Brain microvascular endothelial cell (primary cell): Measurements from ENCODE around the gene ZBTB7C.
A peak's percentile ranks its signal among the peaks of the same experiment; 100 is the strongest.

Experiments
- DNase-seq: peaks from one replicate; pipeline ENCODE4 v3.0.0-alpha.2; 2020
- H3K27ac ChIP-seq: fragments of 250-450 bp; sonication (Bioruptor Pico); 2 replicates; pipeline ENCODE4 v1.5.1; 2020; ENCODE audit warnings: mild to moderate bottlenecking, moderate library complexity
- H3K27me3 ChIP-seq: fragments of 250-450 bp; sonication (Bioruptor Pico); replicated peaks from 2 replicates; pipeline ENCODE4 v1.5.1; 2020; ENCODE audit warnings: mild to moderate bottlenecking
- H3K36me3 ChIP-seq: fragments of 250-450 bp; sonication (Bioruptor Pico); replicated peaks from 2 replicates; pipeline ENCODE4 v1.5.1; 2020; ENCODE audit warnings: mild to moderate bottlenecking
- H3K4me3 ChIP-seq: 2 replicates; pipeline ENCODE4 v1.5.1; 2011; ENCODE audit warnings: low read depth, mild to moderate bottlenecking, control low read depth, low read length, moderate library complexity
- in situ Hi-C: cut with HindIII; loops from 2 replicates; pipeline ENCODE4 v1.10.0; 2017; ENCODE audit warnings: low sequenced_read_pairs, low pct_ligation_motif_present
- TF ChIP-seq, protein P1 (sequence below): IDR thresholded peaks from 2 replicates; pipeline ENCODE4 v1.5.1; 2011; ENCODE audit warnings: low read depth, mild to moderate bottlenecking, moderate library complexity, low read length, control low read depth, inconsistent platforms; ENCODE audit errors: missing control alignments

ZBTB7C gene

DNA sequence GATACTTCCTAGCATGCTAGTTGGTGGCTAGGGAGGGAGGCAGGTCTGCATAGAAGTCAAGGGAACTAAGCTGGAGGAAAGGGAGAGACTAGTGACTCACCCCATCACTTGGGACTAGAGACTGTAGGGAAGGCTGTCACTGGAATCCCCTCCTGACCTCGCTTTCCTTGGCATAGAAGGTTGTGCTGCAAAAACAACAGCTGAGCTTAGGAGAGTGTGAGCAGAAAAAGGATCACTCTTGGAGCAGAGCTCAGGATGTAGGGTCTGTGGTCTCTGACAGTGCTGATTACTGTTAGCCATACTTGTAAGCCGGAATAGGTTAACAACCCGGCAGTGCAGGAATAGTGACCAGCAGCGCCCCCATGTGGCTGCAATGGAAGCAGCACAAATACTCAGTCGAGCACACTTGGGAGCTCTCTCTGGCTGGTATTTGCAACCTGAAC, 411.8 kb downstream of the ZBTB7C start:
- TF ChIP-seq, protein P1, sequence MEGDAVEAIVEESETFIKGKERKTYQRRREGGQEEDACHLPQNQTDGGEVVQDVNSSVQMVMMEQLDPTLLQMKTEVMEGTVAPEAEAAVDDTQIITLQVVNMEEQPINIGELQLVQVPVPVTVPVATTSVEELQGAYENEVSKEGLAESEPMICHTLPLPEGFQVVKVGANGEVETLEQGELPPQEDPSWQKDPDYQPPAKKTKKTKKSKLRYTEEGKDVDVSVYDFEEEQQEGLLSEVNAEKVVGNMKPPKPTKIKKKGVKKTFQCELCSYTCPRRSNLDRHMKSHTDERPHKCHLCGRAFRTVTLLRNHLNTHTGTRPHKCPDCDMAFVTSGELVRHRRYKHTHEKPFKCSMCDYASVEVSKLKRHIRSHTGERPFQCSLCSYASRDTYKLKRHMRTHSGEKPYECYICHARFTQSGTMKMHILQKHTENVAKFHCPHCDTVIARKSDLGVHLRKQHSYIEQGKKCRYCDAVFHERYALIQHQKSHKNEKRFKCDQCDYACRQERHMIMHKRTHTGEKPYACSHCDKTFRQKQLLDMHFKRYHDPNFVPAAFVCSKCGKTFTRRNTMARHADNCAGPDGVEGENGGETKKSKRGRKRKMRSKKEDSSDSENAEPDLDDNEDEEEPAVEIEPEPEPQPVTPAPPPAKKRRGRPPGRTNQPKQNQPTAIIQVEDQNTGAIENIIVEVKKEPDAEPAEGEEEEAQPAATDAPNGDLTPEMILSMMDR, result peak; percentile 75
- no peak overlapping the region for H3K27ac ChIP-seq
- in situ Hi-C loops, result no loop called here
- no peak for DNase-seq
- no peaks in the 10 kb centered on the region for H3K27me3 ChIP-seq
- H3K36me3 ChIP-seq, result no peaks in the 10 kb centered on the region
- H3K4me3 ChIP-seq, result no peak overlapping the region

DNA sequence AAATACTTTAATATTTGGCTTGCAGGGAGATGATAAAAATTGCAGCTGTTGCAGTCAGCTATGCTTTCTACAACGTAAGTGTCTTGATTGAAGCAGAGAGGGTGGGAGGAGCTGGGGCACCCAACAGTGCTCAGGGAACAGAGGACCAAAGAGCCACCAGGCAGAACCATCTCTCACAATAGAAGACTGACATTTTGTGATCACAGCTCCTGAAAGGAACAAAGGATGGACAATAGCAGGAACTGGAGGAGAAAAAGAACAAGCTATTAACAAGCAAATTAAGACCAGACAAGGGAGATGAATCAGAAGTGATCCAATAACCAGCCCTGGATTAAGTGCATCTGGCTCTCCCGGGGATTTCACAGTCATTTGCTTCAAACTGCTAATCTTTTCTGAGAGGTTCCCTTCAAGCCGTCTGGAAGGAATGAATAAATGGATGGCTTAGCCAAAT, 413.1 kb downstream of the ZBTB7C start:
- TF ChIP-seq, protein P1, result no peak
- no peak for DNase-seq
- Histone ChIP-seq H3K27ac (no peak overlapping the region), H3K27me3 (no peaks in the 10 kb centered on the region), H3K4me3 (no peak overlapping the region), H3K36me3 (no peaks in the 10 kb centered on the region)
- in situ Hi-C loops, result no loop called here

DNA sequence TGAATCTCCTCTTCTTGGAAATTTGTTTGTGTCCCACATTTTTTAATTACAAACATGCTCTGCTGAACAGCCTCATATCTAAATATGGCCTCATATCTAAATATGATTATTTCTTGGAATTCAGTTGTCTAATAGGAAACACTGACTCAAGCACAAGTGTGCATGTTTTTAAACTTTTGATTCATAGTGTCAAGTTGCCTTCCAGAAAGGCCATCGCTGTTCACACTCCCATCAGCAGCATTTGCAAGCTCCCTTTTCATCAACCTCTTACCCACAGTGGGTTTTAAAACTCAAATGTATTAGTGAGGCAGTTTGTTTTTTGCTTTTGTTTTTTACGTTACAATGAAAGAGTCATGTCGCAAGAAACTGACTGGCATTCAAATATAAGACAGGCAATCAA, 413.5 kb downstream of the ZBTB7C start:
- H3K36me3 ChIP-seq, result no peaks in the 10 kb centered on the region
- no peak for DNase-seq
- in situ Hi-C loops, result no loop called here
- TF ChIP-seq, protein P1, result no peak
- H3K27ac ChIP-seq, result no peak overlapping the region
- H3K4me3 ChIP-seq, result no peak overlapping the region
- no peaks in the 10 kb centered on the region for H3K27me3 ChIP-seq

DNA sequence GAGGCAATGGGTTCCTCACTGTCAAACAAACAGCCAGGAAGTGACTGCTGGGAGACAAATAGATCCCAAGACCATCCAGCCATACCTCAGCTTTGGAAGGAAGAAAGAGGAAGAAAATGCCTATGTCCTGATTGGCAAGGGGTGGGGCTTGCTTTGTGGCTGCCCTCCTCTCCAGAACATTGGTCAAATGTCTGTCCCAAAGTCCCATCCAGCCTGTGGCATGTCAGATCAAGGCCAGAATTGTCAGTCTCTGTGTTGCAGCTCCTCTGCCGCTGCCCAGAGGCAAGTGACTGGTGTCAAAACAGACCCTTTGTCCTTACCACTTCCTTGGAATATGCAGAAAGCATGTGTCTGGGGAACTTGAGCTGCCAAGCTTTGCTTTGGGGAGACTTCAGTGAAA, 415.8 kb downstream of the ZBTB7C start:
- no peaks in the 10 kb centered on the region for H3K27me3 ChIP-seq
- no peak overlapping the region for H3K27ac ChIP-seq
- no peak overlapping the region for H3K4me3 ChIP-seq
- DNase-seq, result no peak
- in situ Hi-C loops, result no loop called here
- TF ChIP-seq, protein P1, result no peak
- H3K36me3 ChIP-seq, result no peaks in the 10 kb centered on the region

DNA sequence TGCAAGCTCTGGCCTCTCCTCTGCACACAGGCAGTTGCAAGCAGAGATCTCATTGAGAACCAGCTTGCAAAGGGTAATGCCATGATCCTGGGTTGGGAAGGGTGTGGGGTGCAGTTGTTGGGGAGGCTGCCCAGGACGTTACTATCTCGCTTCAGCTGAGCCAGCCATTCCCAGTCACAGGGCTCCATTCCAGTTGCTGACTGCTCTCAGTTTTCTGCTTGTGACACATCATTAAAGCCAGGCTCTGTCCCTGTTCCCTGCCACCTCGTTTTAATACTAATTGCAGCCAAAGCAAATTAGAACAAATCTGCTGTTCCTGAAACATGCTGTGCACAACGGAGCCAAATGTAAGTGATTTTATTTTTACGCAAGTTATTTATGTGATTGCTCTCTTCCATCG, 416.2 kb downstream of the ZBTB7C start:
- TF ChIP-seq, protein P1, result no peak
- Histone ChIP-seq H3K27ac (no peak overlapping the region), H3K27me3 (no peaks in the 10 kb centered on the region), H3K4me3 (no peak overlapping the region), H3K36me3 (no peaks in the 10 kb centered on the region)
- in situ Hi-C loops, result no loop called here
- no peak for DNase-seq

DNA sequence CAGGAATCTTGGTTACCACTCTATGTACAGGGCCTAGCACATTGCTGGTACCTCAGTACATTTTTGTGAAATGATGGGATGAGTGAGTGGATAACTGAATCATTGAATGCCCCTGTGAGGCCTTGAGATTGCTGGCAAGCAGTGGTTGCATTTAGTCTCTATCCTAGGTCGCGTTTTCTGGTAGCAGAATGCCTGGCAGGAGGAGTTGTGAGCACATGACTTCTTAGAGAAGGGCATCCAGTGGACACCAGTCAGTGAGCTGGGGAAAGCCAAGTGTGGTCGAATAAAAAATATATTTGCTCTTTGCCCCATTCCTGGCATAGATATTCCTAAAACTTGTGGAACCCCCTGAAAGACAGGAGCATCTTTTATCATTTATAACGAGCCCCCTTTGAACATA, 416.9 kb downstream of the ZBTB7C start:
- H3K36me3 ChIP-seq, result no peaks in the 10 kb centered on the region
- no peak overlapping the region for H3K4me3 ChIP-seq
- no peak overlapping the region for H3K27ac ChIP-seq
- no peaks in the 10 kb centered on the region for H3K27me3 ChIP-seq
- no peak for DNase-seq
- in situ Hi-C loops, result no loop called here
- TF ChIP-seq, protein P1, result no peak
